ENCODE measurements around the gene SARM1. TPM values are rescaled to one million over a fixed set of nuclear protein-coding genes. Genes with fewer than 3 reads are reported as not detected.
A peak's percentile ranks its signal among the peaks of the same experiment; 100 is the strongest.

SARM1 gene
- total RNA-seq, 1 experiment from 2014 or later = 7.3 TPM

GRCh38 chr17:28346746-28347246 is 24.7 kb upstream of the SARM1 start:
- intact Hi-C loops (cut with micrococcal nuclease; ENCODE audit: unreplicated experiment) = loop anchor here (1.0 kb wide), 2 partner anchors 10 to 34 kb away; no protein-coding TSS in a partner anchor
- TF ChIP-seq, protein P1, sequence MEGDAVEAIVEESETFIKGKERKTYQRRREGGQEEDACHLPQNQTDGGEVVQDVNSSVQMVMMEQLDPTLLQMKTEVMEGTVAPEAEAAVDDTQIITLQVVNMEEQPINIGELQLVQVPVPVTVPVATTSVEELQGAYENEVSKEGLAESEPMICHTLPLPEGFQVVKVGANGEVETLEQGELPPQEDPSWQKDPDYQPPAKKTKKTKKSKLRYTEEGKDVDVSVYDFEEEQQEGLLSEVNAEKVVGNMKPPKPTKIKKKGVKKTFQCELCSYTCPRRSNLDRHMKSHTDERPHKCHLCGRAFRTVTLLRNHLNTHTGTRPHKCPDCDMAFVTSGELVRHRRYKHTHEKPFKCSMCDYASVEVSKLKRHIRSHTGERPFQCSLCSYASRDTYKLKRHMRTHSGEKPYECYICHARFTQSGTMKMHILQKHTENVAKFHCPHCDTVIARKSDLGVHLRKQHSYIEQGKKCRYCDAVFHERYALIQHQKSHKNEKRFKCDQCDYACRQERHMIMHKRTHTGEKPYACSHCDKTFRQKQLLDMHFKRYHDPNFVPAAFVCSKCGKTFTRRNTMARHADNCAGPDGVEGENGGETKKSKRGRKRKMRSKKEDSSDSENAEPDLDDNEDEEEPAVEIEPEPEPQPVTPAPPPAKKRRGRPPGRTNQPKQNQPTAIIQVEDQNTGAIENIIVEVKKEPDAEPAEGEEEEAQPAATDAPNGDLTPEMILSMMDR (conservative IDR thresholded peaks at IDR 0.05) = peak; percentile 35; the same call in 1 of the 2 replicates
- no peak for TF ChIP-seq EZH2 (IDR thresholded peaks at IDR 0.05; ENCODE audit: low read depth)
- CTCF ChIA-PET = interaction anchor here (0.7 kb wide), 2 partner anchors 8 to 11 kb away, joined by 3 to 6 read pairs; partner anchors contain the start of genes IFT20 and TNFAIP1
- peaks cover 56% of the 10 kb centered on the region for H3F3A ChIP-seq (ENCODE audit: insufficient read depth, low read depth)
- DNase-seq = no peak
- no peaks in the 10 kb centered on the region for H3K9me2 ChIP-seq (ENCODE audit: insufficient read depth)
- H3K4me1 ChIP-seq (replicated peaks; ENCODE audit: insufficient read depth) = peaks cover 26% of the 10 kb centered on the region
- no peaks in the 10 kb centered on the region for H3K27me3 ChIP-seq (ENCODE audit: insufficient read depth, low read depth)
- H3K9me3 ChIP-seq (ENCODE audit: insufficient read depth, low read depth) = no peaks in the 10 kb centered on the region
- no TSS peak for BruUV-seq (replicated peaks)
- POLR2A ChIA-PET (ENCODE audit: unreplicated experiment) = interaction anchor here (0.6 to 2.5 kb wide), 7 partner anchors 11 to 1052 kb away, joined by 3 to 42 read pairs (median 5); partner anchors contain the start of genes IFT20 and TNFAIP1
- H3K4me3 ChIP-seq = no peak overlapping the region
- H3K36me3 ChIP-seq (ENCODE audit: low read depth) = peaks cover 24% of the 10 kb centered on the region
- H3K4me2 ChIP-seq = peak overlapping the region; percentile 39
- H3K27ac ChIP-seq = peak overlapping the region; percentile 72
- no peaks in the 10 kb centered on the region for H3K79me2 ChIP-seq (ENCODE audit: low read depth)
- no peak overlapping the region for H2AFZ ChIP-seq
- H4K20me1 ChIP-seq (ENCODE audit: insufficient read depth) = 0 out of 2 replicates have a peak, but pooled peaks cover 3% of the 10 kb centered on the region

- Histone ChIP-seq H3K9me3 (ENCODE audit: insufficient read depth, low read depth) (no peaks in the 10 kb centered on the region), H3K36me3 (ENCODE audit: low read depth) (peaks cover 24% of the 10 kb centered on the region), H3K9me2 (ENCODE audit: insufficient read depth) (no peaks in the 10 kb centered on the region), H3K4me1 (replicated peaks; ENCODE audit: insufficient read depth) (peaks cover 26% of the 10 kb centered on the region), H2AFZ (no peak overlapping the region), H3K79me2 (ENCODE audit: low read depth) (no peaks in the 10 kb centered on the region), H3K27me3 (ENCODE audit: insufficient read depth, low read depth) (no peaks in the 10 kb centered on the region), H3F3A (ENCODE audit: insufficient read depth, low read depth) (peaks cover 56% of the 10 kb centered on the region), H4K20me1 (ENCODE audit: insufficient read depth) (0 out of 2 replicates have a peak, but pooled peaks cover 3% of the 10 kb centered on the region), H3K4me2 (peak overlapping the region; percentile 39), H3K27ac (peak overlapping the region; percentile 72), H3K4me3 (no peak overlapping the region)
- ChIA-PET POLR2A (ENCODE audit: unreplicated experiment) (interaction anchor here (0.5 to 2.5 kb wide), 9 partner anchors 9 to 1052 kb away, joined by 3 to 42 read pairs (median 5); partner anchors contain the start of genes IFT20, POLDIP2 and TNFAIP1), CTCF (interaction anchor here (0.7 kb wide), 2 partner anchors 9 to 12 kb away, joined by 3 to 6 read pairs; partner anchors contain the start of genes IFT20 and TNFAIP1)
- peak; percentile 82 to 89 for DNase-seq
- TSS peak; percentile 13 for BruUV-seq (replicated peaks)
- TF ChIP-seq, protein P1 (conservative IDR thresholded peaks at IDR 0.05) = no peak; the same call in 1 of the 2 replicates
- no peak for TF ChIP-seq EZH2 (IDR thresholded peaks at IDR 0.05; ENCODE audit: low read depth)
- intact Hi-C loops (cut with micrococcal nuclease; ENCODE audit: unreplicated experiment) = loop anchor here (1.0 kb wide), 2 partner anchors 11 to 33 kb away; no protein-coding TSS in a partner anchor
Measured at GRCh38 chr17:28347261-28347891, 24.1 kb upstream of the SARM1 start.

DNA sequence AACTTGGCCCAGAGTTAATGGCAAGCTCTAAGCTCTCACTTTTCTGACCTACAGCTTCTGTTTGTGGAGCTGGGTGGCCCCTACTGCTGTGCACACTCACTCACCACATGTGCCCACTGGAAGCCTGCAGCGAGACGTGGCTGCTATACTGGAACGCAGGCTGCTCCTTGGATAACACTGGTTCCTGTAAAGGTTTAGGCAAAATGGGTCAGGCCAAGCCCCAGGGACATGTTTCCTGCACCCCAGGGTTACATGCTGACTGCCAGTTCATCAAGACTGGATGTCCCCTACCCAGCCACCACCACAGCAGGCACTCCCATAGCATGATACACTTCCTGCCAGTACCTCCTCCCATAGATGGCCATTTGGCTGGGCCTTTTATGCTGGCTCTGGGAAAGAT is 22.5 kb upstream of the SARM1 start:
- BruUV-seq (replicated peaks) = no TSS peak

More for the DNA sequence above, 22.5 kb upstream of the SARM1 start:
- CTCF ChIA-PET = no interaction called here
- no peak for TF ChIP-seq EZH2 (IDR thresholded peaks at IDR 0.05; ENCODE audit: low read depth)
- TF ChIP-seq, protein P1 (conservative IDR thresholded peaks at IDR 0.05) = no peak
- Histone ChIP-seq H3F3A (ENCODE audit: insufficient read depth, low read depth) (peaks cover 56% of the 10 kb centered on the region), H3K27ac (no peak overlapping the region), H3K9me2 (ENCODE audit: insufficient read depth) (no peaks in the 10 kb centered on the region), H2AFZ (no peak overlapping the region), H3K27me3 (ENCODE audit: insufficient read depth, low read depth) (no peaks in the 10 kb centered on the region), H3K9me3 (ENCODE audit: insufficient read depth, low read depth) (no peaks in the 10 kb centered on the region), H3K4me2 (no peak overlapping the region), H3K79me2 (ENCODE audit: low read depth) (no peaks in the 10 kb centered on the region), H3K4me3 (no peak overlapping the region), H3K4me1 (replicated peaks; ENCODE audit: insufficient read depth) (peaks cover 26% of the 10 kb centered on the region), H4K20me1 (ENCODE audit: insufficient read depth) (0 out of 2 replicates have a peak, but pooled peaks cover 3% of the 10 kb centered on the region), H3K36me3 (ENCODE audit: low read depth) (peaks cover 24% of the 10 kb centered on the region)
- intact Hi-C loops (cut with micrococcal nuclease; ENCODE audit: unreplicated experiment) = no loop called here
- no peak for DNase-seq
- POLR2A ChIA-PET (ENCODE audit: unreplicated experiment) = no interaction called here

All from PC-9 (cell line).